ENCODE data around the gene ATF5.
A peak's percentile ranks its signal among the peaks of the same experiment; 100 is the strongest.

Gene ATF5

DNA sequence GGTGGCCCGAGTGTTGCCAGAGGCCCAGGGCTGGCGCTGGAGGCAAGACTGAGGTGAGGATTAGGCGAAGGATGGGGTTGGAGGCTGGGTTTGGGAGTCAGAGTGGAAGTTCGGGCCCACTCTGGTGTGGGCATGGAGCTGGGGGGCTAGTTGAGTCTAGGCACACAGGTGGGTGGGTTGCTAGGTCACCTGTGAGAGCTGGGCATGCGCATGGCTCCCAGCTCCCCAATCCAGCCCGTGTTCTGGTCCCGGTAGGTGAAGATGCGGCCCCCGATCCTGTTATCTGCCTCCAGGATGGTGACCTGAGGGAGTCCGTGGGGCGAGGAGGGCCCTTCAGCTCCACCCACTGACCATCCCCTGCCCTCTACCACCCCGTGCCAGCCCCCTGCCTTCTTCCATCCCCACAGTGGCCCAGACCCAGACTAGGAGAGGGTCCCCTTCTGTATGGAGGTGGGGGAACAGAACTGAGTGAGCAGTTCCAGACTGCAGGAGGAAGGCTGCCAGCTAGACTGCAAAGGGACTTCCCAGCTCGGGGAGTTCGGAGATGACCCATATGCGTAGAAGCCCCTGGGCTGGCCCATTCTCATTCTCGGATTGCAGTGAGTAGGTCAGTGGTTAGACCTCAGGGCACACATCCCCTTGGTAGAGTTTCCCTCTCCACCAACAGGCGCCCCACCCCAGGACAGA lies 34.0 kb upstream of the ATF5 start:
- no peak for DNase-seq

GRCh38 chr19:49895566-49896297 lies 33.3 kb upstream of the ATF5 start:
- no peak for DNase-seq

DNA sequence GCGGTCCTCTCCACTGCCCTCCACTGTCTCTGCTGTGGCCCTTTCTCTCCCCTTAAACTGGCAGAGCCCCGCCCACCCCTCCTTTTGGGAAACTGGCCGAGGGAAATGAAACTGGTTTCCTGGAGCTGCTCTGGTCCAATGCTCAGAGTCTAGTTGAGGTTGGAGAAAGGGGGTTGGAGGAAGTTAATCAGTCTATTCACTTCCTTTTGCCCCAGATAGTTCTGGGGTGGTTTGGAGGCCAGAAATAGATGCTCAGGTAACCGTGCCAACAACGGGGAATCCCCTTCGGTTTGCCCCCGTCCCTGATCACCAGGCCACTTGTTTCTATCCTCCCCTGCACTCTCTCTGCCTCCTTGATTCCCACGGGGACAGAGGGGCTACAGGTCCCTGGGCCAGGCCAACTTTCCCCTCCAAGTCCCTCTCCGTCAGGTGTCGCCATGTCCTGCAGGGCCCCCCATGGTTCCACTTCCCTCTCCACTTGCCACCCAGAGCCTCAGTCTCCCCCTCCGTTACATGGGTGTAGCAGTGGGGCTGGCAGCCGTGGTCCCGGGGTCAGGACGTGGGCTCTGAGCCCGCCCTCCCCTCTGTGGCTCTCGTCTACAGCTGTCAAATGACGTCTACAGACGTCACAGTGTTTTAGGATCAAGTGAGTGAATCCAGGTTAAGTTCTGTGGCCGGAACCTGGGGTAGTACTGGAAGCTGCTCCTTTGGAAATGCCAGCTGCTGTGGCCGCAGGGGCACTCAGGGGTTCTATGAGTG lies 32.0 kb upstream of the ATF5 start, which contains the start of gene IL4I1:
Gene IL4I1 (minus strand): TSS at position 25 of the 759 bp plus-strand sequence. CDS start 727 bp downstream, outside the sequence.
- peak; percentile 24 for DNase-seq

GRCh38 chr19:49904136-49904535 lies 24.9 kb upstream of the ATF5 start:
- DNase-seq, result no peak

DNA sequence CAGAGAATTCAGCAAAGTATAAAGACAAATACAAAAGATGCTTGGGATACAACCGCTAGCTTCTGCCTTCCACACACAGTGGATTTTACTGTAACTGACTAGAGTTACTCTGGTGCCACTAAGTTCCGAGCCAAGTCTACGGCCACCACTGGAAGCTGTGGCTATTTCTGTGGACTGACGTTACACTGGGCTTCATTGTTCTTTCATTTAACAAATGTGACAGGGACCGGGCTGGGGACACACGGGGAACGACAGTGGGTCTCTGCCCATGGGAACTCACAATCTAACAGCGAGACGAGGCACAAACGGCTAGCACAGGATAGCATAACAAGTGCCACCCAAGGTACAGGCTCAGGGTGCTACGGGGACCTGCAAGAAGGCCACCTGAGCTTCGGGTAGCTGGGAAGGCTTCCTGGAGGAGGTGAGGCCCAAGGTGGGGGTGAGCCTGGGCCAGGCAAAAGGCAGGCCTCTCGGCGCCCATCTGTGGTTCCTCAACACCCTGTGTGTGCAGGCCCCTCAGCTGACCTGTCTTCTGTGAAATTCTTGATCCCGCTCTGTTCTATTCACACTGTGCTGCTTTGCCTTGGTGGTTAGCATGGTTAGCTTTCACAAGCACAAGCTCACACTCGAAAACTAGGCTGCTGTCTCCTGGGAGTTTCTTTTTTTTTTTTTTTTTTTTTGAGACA lies 22.0 kb upstream of the ATF5 start:
- no peak for DNase-seq

DNA sequence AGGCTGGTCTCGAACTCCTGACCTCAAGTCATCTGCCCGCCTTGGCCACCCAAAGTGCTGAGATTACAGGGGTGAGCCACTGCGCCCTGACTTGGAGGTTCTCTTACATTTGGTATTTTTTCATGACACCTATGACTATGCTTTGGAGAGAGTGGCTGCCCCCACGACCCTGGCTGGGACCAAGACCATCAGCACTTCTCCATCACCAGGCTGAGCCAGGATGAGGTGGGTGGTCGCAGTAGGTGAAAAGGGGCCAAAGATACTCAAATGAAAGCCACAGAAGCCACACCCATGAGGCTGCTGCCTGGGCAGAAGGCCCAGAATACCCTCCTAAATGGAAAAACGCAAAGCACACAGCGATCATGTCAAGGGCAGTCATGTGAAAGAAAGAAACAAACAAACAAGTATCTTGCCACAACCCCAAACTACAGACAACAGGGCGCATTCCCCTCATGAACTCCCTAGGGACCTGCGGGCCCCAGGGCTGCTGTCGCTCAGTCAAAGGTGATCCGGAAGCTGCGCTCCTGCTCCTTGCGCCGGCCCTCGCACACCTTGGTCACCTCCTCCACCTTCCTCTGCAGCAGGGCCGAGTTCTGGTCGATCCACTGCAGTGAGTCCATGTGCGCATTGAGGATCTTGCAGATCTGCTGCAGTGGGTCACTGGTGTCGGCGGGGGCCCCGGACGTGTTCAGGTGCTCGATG lies 21.1 kb upstream of the ATF5 start:
- no peak for DNase-seq

- DNase-seq, result no peak
Measured at GRCh38 chr19:49908480-49909420, 20.3 kb upstream of the ATF5 start.

DNA sequence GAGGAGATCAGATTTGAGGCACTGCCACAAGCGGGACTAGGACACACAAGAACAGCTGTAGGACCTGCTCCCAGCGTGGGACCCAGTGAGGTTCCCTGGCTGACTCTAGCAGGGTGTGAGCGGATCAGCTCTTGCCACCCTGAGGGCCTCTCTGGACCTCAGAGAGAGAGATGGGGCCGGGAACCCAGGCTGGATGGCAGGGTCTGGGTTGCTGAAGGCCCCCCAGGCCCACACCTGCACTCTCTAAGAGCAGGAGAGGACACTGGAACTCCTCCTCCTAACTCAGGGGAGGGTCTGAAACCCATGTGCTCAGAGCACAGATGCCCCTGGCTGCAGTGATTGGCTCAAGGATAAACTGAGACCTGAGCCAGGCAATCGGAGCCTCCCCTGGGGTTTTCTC lies 18.8 kb upstream of the ATF5 start:
- DNase-seq, result no peak

DNA sequence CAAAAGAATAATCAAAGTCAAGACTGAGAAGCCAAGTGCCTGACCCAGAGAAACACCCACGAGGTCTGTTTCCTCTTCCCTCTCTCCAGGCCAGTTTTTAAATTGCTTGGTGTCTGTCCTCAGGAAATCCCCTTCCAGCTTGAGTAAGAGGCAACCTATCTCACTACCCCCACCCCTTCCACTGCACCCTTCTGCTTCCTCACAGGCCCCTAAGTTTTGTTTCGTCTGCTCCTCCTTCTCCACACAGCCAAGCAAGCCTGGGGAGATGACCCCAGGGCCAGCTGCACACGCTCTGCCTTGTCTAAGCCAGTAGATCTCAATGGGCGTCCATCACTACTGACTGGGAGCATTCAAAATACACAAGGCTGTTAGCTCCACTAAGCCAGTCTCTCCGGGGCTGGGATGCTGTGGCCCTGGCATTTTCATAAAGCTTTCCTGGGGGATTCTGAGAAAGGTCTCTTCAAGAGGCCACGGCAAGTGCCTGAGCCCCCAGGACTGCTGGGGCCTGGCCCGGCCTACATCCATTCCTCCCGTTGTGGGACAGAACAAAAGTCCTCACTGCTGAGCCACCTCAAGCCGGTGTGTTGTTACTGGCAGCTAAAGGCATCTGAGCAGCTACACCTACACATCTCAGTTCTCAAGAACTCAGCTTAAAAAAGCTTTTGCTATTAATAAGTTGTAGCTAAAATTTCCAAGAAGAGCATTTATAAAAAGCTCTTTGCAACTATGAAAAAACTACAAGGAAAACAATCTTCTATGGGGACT lies 17.4 kb upstream of the ATF5 start:
- DNase-seq, result no peak

GRCh38 chr19:49912965-49913685 lies 15.9 kb upstream of the ATF5 start:
- DNase-seq, result no peak

DNA sequence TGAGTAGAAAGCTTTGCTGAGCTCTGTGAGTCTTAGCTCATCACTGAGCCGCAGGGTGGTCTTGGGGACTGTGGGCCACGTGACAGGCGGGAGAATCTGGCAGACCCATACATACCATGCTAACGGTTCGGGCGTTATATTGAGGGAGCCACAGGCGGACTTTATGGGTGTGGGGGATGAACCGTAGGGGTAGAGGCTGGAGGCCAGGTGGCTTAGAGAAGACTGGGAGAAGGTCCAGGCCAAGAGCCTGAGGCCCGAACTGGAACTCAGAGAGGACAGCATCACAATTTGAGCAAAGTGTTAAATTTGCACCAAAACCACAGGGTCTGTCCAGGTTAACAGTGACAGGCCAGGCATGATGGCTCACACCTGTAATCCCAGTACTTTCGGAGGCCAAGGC lies 15.3 kb upstream of the ATF5 start:
- no peak for DNase-seq

DNA sequence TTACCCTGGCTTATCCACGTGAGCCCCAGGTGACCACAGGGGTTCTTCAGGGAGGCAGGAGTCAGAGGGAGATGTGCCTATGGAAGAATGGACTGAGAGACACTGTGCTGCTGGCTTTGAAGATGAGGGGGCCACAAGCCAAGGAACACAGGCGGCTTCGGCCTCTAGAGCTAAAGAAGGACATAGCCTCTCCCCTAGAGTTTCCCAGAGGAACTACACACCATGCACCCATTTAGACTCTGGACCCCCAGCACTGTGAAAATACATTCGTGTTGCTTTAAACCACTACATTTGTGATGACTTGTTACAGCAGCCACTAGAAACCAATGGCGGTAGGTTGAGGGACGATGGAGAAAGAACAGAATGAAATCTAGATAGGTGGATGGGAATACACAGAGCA lies 13.7 kb upstream of the ATF5 start:
- no peak for DNase-seq

DNA sequence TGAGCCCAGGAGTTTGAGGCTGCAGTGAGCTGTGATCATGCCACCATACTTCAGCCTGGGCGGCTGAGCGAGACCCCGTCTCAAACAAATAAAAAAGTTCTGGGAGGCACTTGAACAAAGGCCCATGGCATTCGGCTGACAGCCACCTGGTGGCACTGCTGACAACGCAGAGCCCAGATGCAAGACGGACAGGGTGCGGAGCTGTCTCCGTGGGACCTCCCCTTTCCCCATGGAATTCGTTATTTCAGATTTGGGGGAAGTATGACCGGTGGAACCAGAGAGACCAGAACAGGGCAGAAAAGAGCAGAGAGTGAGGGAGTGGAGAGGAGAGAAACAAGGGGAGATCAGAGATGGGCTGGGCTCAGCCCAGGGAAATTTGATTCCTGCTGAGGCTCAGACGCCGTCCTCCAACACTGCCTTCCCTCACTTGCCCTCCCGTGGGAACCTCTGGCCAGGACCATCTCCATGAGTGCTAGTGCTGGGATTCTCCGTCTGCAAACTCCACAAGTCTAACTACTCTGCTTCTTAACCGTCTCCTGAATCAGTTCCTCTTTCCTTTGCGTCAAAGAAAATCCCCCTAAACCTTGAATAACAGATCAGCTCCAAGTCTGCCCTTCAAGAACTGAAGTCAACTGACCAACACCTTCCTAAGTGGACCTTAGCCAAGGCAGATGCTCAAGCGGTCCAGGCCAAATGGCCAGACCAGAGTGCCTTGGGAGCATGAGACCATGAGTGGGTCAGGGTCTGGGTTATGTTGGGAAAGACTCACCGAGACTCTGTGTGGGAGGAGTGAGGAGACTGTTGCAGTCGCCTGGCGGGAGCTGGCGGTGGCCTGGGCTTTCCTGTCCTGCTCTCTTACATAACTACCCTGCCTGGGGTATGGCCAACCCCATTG lies 11.9 kb upstream of the ATF5 start:
- DNase-seq, result no peak

GRCh38 chr19:49918089-49918488 lies 10.9 kb upstream of the ATF5 start:
- no peak for DNase-seq

GRCh38 chr19:49920624-49921363 lies 8.2 kb upstream of the ATF5 start:
- DNase-seq, result no peak

DNA sequence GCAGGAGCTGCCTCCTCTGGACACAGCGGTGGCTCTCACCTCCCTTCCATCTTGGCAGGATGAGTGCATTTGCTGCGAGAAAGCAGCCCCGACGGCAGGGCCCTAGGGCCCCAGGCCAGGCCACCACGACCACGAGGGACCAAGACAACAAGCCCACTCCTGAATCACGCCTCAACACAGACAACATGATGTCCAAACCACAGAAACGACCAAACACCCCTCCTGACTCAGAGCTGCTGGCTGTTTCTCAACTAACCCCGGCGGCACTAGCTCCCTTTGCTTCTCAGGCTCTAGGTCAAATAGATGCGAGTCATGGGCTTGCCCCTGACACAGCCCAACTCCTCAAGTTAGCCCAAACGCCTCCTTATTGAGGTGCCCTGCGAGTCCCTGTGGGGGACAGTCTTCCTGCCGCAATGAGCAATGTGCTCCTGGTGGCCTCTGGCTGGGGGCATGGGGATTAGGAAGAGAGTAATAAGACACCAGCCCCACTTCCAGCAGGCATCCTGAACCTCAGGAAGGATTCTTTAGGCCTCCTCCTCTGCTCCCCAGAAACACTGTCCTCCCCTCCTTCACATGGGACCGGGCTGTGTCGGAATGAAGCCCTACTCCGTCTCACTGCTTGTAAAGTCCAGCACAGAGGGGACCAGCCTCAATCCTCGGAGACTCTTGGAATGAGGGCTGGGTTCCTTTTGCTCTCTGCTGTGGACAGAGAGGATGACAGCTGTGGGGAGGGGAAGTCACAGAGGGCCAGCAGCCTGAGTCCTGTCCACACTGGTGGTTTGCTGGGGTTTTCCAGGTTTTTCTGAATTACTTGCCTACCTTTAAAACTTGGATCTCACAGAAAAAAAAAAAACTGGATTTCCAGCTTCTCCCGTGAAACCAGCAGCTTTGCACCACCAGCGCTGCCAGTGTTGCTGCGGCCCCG lies 6.9 kb upstream of the ATF5 start:
- DNase-seq, result no peak

Measured in activated gamma-delta T cell (primary cell).